MG63 (cell line): ENCODE measurements around the gene TEX2. TPM values are rescaled to one million over a fixed set of nuclear protein-coding genes. Genes with fewer than 3 reads are reported as not detected.

Experiments
- DNase-seq: peaks from one replicate; pipeline ENCODE4 v3.0.0-alpha.2; 2020
- H3K27me3 ChIP-seq: fragments of 250-450 bp; sonication (Bioruptor Pico); 2 replicates; pipeline ENCODE4 v1.5.1; 2020; ENCODE audit warnings: mild to moderate bottlenecking, moderate library complexity
- H3K36me3 ChIP-seq: fragments of 250-450 bp; sonication (Bioruptor Pico); 2 replicates; pipeline ENCODE4 v1.5.1; 2020; ENCODE audit warnings: mild to moderate bottlenecking, moderate library complexity
- H3K4me3 ChIP-seq: fragments of 250-450 bp; sonication (Bioruptor Pico); 2 replicates; pipeline ENCODE4 v1.5.1; 2020; ENCODE audit warnings: mild to moderate bottlenecking, moderate library complexity
- H3K9me3 ChIP-seq: fragments of 250-450 bp; sonication (Bioruptor Pico); 2 replicates; pipeline ENCODE4 v1.5.1; 2020; ENCODE audit warnings: mild to moderate bottlenecking, moderate library complexity
- total RNA-seq: library from RNA; depleted of rRNA; stranded (reverse); fragments of >200 nt; shearing (Covaris generic); gene quantifications from 2 replicates; pipeline ENCODE4 v1.2.3, GENCODE V29; 2014; ENCODE audit warnings: low replicate concordance

TEX2 gene
- total RNA-seq, 1 experiment from 2014 or later: 17.2 TPM

DNA sequence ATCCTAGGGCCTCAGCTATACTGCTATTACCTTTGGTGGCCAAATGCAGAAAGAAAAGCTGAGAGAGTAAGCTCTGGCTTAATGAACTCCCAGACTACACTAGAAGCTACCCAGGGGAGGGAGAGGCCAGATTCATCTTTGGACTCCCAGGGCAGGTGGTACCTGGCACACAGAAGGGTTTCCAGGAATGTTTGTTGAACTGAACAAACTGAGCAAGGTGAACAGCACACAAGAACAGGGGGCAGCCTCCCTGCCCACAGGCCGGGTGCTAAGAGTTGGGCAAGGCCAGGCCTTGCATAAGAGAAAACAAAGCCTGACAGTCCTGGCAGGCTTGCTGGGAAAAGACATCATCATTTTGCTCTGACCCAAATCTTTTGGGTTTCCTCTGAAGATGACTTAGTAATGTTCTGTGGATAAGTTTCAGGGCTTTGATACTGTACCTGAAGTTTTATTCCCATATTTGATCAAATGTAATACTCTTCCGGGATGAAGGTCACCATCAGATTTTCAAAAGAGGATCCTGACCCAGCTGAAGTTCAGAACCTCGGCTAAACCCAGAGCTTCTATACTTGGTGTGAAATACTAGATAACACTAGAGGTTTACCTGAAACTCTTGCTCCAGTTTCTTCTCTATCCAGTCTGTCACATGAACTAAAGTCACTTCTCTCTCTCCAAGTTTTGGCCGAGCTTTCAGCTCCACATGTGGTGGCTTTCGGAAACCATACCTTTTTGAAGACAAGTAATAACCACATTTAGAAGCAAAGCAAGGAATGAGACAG is 112.6 kb downstream of the TEX2 start:
- no peaks in the 10 kb centered on the region for H3K27me3 ChIP-seq
- peak; percentile 21 for DNase-seq
- peaks cover 43% of the 10 kb centered on the region for H3K36me3 ChIP-seq
- H3K4me3 ChIP-seq: no peak overlapping the region
- H3K9me3 ChIP-seq: no peaks in the 10 kb centered on the region

DNA sequence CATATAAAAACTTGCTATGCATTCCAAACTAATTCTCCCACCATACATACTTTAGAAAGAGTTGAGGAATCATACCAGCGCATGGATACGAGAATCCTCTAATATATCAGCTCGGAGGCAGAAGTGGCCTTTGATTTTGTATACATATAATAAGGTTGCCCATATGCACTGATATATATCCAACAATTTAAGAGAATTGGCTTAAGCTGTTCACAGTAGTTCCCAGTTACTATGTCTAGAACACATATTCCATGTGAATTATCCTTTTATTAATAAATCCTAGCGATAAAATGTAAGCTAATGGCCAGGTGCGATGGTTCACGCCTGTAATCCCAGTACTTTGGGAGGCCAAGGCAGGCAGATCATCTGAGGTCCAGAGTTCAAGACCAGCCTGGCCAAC is 113.9 kb downstream of the TEX2 start:
- Histone ChIP-seq H3K4me3 (no peak overlapping the region), H3K9me3 (no peaks in the 10 kb centered on the region), H3K27me3 (no peaks in the 10 kb centered on the region), H3K36me3 (peaks cover 43% of the 10 kb centered on the region)
- no peak for DNase-seq

DNA sequence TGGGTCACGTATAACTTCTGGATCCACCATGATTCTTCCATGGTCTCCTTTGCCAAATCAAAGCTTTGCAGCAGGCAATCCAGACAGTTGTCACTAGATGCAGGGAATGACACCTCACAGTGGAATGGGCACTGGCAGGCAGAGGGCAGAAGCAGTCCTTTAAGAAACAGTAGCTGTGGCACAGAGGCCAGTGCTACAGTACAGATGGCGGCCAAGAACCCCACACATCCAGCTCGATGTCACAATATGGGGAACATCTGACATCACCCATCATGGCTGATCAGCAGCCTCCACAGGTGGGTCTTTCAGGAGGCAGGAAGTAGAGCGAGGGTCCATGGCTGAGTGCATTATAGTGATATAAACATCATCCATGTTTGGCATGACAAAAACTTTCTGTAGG is 114.4 kb downstream of the TEX2 start:
- Histone ChIP-seq H3K36me3 (peaks cover 42% of the 10 kb centered on the region), H3K4me3 (no peak overlapping the region), H3K9me3 (no peaks in the 10 kb centered on the region), H3K27me3 (no peaks in the 10 kb centered on the region)
- peak; percentile 15 for DNase-seq

DNA sequence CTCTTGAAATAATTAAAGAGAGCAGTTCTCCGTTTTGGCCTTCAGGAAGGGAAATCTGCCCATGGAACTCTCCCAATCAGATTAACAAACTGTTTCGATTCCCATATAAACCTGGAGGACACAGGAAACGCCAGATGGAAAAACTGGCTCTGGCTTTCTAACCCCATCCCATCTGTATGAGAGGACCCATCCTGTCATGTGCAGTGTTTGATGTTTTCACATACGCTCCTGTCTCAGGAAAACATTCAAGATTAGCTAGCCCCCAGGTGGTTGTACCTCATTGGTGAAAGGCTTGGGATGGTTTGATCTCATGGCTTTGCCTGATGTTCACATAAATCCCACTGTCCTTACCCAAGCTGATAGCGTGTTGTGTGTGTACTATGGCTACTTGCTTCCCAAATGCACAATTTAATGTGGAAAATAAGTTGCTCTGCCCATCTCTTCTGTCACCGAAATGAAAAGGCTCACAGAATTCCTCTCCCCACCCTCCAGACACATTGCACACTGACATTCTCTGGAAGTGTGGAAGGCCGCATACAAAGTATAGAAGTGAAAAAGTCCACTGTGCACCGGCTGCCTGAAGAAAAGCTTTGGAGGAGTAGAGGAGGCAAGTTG is 114.9 kb downstream of the TEX2 start:
- Histone ChIP-seq H3K9me3 (no peaks in the 10 kb centered on the region), H3K4me3 (no peak overlapping the region), H3K36me3 (peaks cover 40% of the 10 kb centered on the region), H3K27me3 (no peaks in the 10 kb centered on the region)
- DNase-seq: peak; percentile 45

DNA sequence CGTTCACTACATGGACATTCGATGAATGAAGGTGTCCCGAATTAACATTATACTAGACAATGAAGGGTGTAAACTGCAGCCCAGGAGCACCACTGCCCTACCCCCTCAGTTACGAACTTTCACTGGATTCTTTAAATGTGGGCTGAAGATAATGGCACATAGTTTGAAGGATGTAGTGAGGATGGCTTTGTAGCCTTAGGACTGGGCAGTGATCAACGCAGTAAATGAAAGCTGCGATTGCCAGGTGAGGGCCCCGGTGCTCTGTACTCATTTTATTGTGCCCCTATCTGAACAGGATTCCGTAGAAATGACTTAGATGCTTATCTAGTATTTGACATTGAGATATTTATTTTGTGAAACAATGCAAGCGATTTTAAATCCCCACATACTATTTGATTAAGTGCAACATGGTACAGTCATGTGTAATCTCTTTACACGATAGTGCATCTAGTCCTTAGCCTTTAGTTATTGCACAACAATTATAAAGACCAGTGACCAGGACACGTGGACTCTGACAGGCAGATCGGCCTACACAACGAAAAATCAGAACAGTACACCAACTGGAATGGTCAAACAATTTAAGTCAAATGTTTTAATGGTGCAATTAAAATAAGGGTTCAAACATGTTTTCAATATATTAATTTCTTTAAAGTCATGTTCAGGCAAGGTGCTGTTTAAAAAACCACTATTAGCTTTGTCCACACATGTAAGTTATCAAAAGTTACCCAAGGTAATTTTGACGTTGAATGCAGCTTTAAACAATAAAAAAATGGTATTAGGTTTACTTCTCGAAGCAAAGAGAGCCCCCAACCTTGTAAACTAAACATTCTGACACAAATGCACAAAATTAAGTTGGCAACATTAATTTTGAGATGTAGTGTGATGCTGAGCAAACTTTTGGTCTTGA is 115.7 kb downstream of the TEX2 start:
- no peak for DNase-seq
- no peaks in the 10 kb centered on the region for H3K9me3 ChIP-seq
- H3K36me3 ChIP-seq: peaks cover 36% of the 10 kb centered on the region
- H3K27me3 ChIP-seq: no peaks in the 10 kb centered on the region
- H3K4me3 ChIP-seq: peak overlapping the region; percentile 81

DNA sequence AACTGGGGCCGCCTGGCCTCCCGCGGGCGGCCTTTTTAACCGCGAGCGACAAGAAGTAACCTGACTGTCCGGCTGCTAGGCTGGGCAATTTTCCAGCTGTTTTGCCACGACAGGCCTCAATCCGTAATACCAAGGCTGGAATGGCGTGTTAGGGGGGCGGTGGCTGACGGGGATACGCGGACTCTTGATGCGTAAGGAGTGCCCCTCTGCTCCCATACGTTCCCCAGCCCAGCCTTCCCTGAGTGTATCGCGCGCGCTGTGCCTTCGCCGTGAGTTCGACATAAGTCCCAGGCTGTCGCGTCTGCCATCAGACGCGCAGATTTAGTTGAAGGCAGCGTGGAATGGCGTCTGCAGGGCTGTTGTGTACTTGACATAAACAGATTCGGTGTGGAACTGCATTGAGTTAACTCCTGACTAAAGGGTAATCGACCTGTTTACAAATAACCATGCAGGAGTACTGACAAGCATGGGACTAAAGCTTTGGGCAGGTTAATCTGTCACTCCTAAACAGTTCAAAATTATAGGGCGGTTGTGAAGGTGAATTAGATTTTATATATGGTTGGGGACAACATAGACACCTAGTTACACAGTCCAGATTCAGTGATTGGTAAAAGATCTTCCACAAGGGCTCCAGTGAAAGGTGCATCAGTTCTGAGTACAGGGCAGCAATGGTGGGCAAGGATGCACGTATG is 116.5 kb downstream of the TEX2 start:
- H3K36me3 ChIP-seq: peaks cover 33% of the 10 kb centered on the region
- peak overlapping the region; percentile 81 for H3K4me3 ChIP-seq
- H3K9me3 ChIP-seq: no peaks in the 10 kb centered on the region
- peak; percentile 72 for DNase-seq
- H3K27me3 ChIP-seq: no peaks in the 10 kb centered on the region

DNA sequence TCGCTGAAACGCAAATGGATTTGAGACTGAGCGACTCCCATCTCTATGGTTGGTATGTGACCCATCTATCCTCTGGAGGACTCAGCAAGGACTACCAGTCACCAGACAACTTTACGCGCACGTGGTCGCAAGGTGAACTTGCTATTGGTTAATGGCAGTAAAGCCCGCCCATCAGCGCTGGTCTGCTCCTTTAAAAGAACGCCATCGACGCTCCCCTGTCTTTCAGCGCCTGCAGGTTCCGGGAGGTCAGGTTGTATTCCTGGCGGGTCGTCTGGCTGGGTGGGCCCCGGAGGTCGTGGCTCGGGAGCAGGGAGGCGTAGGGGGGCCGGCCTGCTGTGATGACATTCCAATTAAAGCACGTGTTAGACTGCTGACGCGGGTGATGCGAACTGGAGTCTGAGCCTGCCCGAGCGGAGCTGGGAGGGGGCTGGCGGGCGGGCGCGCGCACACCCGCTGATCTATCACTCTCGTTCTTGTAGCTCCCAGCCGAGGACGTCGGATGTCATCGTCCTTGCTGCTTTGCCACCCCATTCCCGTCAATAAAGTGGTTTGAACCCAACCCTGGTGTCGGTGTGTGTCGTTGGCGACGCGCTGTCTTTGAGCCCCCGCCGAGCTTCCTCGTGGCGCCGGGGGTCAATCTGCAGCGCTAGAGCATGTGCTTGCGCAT is 117.2 kb downstream of the TEX2 start:
- Histone ChIP-seq H3K27me3 (no peaks in the 10 kb centered on the region), H3K4me3 (peak overlapping the region; percentile 81), H3K9me3 (no peaks in the 10 kb centered on the region), H3K36me3 (peaks cover 30% of the 10 kb centered on the region)
- peak; percentile 98 for DNase-seq

DNA sequence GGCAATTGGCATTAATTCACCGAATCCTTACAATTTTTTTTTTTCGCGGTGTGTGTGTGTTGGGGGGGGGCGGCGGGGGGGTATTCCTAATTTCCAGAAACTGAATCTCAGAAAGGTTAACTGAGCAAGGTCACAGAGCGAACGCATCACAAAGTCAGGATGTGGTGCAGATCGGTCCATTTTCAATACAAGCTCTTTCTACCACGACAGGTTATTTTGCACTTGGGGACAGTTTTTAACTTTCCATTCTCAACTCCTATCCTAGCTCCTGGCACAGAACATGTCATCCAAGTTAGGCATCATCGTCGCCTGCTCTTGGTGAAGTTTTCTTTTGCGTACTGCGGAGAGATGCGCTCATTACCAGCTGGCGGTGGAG is 117.7 kb downstream of the TEX2 start:
- DNase-seq: no peak
- Histone ChIP-seq H3K4me3 (peak overlapping the region; percentile 81), H3K9me3 (no peaks in the 10 kb centered on the region), H3K36me3 (peaks cover 30% of the 10 kb centered on the region), H3K27me3 (no peaks in the 10 kb centered on the region)

DNA sequence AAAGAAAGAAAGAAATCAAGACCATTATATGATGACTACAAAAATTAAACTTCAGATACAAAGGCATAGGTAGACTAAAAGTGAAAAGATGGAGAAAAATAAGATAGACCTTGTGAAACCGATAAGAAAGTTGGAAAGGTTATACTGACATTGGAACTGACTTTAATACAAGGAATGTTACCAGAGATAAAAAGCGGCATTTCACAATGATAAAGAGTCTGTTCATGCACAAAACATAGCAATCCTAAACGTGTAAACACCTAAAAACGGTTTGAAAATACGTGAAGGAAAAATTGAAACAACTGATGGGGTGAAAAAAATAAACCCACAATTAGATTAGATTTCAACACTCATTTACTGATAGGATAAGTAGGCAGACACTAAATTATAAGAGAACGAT is 123.5 kb downstream of the TEX2 start:
- Histone ChIP-seq H3K4me3 (no peak overlapping the region), H3K27me3 (no peaks in the 10 kb centered on the region), H3K36me3 (no peaks in the 10 kb centered on the region), H3K9me3 (no peaks in the 10 kb centered on the region)
- no peak for DNase-seq

DNA sequence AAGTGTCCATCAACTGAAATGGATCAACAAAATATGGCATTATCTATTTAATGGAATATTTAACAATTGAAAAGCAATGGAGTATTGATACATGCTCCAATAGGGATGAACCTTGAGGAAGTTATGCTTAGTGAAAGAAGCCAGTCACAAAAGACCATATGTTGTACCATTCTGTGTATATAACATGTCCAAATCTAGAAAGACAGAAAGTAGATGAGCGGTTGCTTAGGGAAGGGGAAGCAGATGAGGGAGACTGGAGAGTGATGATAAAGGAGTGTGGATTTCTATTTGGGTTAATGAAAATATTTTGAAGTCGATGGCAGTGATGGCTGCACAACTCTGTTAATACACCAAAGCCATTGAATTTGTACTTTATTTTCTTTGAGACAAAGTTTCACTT is 124.6 kb downstream of the TEX2 start:
- Histone ChIP-seq H3K9me3 (no peaks in the 10 kb centered on the region), H3K27me3 (no peaks in the 10 kb centered on the region), H3K4me3 (no peak overlapping the region), H3K36me3 (no peaks in the 10 kb centered on the region)
- DNase-seq: no peak

DNA sequence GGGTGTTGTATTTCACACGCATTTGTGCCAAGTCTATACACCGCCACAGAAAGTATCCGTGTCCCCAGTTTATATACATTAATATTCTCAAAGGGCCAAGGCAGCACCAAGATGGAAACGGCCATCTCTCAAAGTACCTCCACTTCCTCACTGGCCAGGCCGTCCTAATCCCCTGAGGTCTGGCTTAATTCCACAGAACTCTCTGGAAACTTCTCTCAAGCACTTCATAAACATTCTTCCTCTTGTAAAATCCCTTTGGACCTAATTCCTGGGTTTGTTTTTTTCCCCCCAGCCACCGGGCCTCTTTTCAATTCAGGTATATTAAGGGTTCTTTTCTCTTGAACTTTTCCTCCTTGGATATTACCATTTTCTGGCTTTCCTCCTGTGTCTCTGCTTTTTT is 128.1 kb downstream of the TEX2 start:
- Histone ChIP-seq H3K27me3 (no peaks in the 10 kb centered on the region), H3K36me3 (no peaks in the 10 kb centered on the region)

DNA sequence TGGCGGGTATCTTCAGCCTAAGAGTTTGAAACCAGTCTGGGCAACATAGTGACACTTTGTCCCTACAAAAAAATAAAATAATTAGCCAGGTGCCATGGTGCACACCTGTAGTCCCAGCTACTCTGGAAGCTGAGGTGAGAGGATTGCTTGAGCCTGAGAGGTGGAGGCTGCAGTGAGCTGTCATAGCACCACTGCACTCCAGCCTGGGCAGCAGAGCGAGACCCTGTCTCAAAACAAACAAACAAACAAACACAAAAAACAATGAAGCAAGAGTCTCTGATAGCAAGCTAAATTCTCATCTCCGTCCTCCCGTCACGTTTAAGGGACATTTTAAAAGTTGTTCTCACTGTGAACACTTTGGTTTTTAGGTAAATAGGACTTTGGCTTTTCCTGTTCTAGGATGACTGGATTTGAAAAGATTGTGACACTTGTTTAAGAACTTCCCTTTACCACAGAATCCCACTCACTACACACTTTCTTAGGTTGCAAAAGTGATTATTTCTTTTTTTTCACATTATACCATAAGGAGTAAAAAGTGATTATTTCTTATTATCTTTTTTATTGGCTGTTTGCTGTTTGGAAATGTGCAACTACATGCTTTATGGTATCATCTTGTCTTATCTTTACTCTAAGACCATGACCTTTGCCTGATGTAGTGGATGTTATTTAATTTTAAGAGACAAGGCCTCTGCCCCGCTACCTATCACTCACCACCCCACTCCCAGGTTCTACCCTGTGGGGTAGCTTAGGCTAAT is 128.7 kb downstream of the TEX2 start:
- Histone ChIP-seq H3K9me3 (no peaks in the 10 kb centered on the region), H3K4me3 (no peak overlapping the region)
- DNase-seq: no peak

More for the DNA sequence above, 128.1 kb downstream of the TEX2 start:
- H3K9me3 ChIP-seq: no peaks in the 10 kb centered on the region
- H3K4me3 ChIP-seq: no peak overlapping the region
- DNase-seq: no peak

DNA sequence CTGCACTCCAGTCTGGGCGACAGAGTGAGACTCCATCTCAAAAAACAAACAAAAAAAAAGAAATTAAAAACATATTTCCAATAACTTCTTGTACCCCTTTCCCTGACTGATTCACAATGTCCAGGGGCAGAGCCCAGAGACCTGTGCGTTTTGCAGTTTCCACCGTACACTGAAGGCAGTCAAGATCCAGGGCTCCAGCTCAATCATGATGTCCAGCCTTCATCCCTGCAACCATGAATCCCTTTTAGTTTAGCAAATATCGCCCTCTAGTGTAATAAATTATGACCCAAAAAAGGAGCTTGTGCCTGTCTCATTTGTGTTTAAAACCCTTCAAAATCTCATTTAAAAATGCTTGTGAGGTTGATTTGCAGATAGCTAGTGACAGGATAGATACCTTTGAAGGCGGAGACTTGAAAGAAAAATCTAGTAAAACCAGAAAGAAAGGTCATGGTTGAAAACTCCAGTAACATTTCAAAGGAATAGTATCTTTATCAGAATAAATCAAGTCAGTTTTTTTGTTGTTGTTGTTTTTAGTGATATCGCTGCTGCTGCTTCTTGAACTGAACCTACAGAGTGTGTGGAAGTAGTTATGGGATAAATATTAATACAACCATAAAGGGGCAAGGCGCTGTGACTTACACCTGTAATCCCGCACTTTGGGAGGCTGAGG is 129.4 kb downstream of the TEX2 start:
- no peaks in the 10 kb centered on the region for H3K27me3 ChIP-seq
- DNase-seq: no peak
- no peaks in the 10 kb centered on the region for H3K9me3 ChIP-seq
- no peak overlapping the region for H3K4me3 ChIP-seq
- no peaks in the 10 kb centered on the region for H3K36me3 ChIP-seq

More for the DNA sequence above, 128.7 kb downstream of the TEX2 start:
- no peaks in the 10 kb centered on the region for H3K36me3 ChIP-seq
- H3K27me3 ChIP-seq: no peaks in the 10 kb centered on the region

DNA sequence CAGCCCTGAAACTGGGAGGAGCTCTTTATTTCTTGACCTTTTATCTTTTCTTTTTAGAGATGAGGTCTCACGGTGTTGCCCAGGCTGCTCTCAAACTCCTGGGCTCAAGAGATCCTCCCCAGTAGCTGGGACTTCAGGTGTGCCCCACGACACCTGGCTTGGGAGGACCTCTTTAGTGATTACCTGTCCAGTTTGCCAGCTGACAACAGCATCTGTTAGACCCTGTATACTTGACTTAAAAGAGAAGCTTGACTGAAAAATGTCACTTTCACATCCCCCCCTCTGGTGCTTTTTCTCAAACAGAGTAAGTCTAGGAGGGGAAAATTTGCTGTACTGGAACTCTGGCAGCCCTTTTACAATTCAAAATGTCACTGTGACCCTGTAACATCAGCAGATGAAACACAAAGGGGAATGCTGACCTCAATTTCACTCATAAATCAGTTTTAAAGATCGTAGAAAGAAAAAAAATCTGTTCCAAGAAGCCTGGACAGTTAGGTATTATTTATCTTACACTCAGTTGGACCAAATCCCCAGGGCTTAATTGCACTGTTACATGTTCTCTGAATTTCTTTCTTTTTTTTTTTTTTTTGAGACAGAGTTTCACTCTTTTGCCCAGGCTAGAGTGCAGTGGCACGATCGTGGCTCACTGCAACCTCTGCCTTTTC is 131.3 kb downstream of the TEX2 start:
- Histone ChIP-seq H3K4me3 (no peak overlapping the region), H3K36me3 (no peaks in the 10 kb centered on the region), H3K27me3 (no peaks in the 10 kb centered on the region), H3K9me3 (no peaks in the 10 kb centered on the region)
- no peak for DNase-seq

DNA sequence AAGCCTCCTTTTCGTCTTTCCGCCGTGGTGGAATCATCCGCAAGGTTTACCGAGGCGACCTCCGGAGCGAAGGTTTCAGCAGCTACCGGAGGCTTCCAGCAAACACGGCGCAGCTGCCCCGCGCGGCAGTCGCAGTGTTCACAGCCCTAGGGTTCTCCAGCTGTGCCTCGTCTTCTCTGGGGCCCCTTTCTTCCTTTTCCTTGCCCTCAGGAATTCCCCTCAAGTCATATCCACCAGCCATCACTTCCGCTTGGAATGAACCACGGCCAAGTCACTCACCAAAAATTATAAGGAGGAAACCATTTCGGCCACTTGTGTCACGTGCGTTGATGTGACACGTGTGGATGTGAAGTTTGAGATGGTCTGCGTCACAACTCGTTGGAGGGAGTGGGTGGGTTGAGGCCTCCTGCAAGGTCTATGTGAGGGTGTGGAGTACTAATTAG is 132.5 kb downstream of the TEX2 start:
- no peak for DNase-seq
- H3K4me3 ChIP-seq: peak overlapping the region; percentile 73
- no peaks in the 10 kb centered on the region for H3K9me3 ChIP-seq
- no peaks in the 10 kb centered on the region for H3K36me3 ChIP-seq
- H3K27me3 ChIP-seq: no peaks in the 10 kb centered on the region
